Neuron (in vitro differentiated cells): Measurements from ENCODE around the gene JAKMIP2.

ENCODE experiments used
- H2AFZ ChIP-seq: one replicate; pipeline ENCODE4 v1.6.1; 2013; ENCODE audit warnings: low read depth, mild to moderate bottlenecking, inconsistent platforms, low read length, moderate library complexity
- H3K27me3 ChIP-seq: one replicate; pipeline ENCODE4 v1.6.1; 2013; ENCODE audit warnings: low read length; ENCODE audit not compliant: insufficient read depth
- H3K36me3 ChIP-seq: one replicate; pipeline ENCODE4 v1.6.1; 2013; ENCODE audit warnings: low read length; ENCODE audit not compliant: insufficient read depth
- H3K4me1 ChIP-seq: one replicate; pipeline ENCODE4 v1.6.1; 2013; ENCODE audit warnings: low read length; ENCODE audit not compliant: insufficient read depth
- H3K4me3 ChIP-seq: 2 replicates; pipeline ENCODE4 v1.5.1; 2013; ENCODE audit warnings: mild to moderate bottlenecking, low read length, moderate library complexity
- H3K9me3 ChIP-seq: one replicate; pipeline ENCODE4 v1.6.1; 2013; ENCODE audit warnings: low read length

JAKMIP2 gene

GRCh38 chr5:147751156-147751830 is 31.2 kb downstream of the JAKMIP2 start:
- Histone ChIP-seq H2AFZ (no peak overlapping the region), H3K4me1 (peaks cover 25% of the 10 kb centered on the region), H3K4me3 (no peak overlapping the region), H3K36me3 (peaks cover 6% of the 10 kb centered on the region), H3K27me3 (no peaks in the 10 kb centered on the region), H3K9me3 (no peaks in the 10 kb centered on the region)

- H3K9me3 ChIP-seq, result no peaks in the 10 kb centered on the region
- H3K36me3 ChIP-seq, result peaks cover 6% of the 10 kb centered on the region
- no peak overlapping the region for H2AFZ ChIP-seq
- no peak overlapping the region for H3K4me3 ChIP-seq
- peaks cover 27% of the 10 kb centered on the region for H3K4me1 ChIP-seq
- no peaks in the 10 kb centered on the region for H3K27me3 ChIP-seq
Observed at GRCh38 chr5:147750065-147750464, 32.5 kb downstream of the JAKMIP2 start.

GRCh38 chr5:147748590-147748989 is 33.9 kb downstream of the JAKMIP2 start:
- no peak overlapping the region for H3K4me3 ChIP-seq
- H3K4me1 ChIP-seq, result peaks cover 31% of the 10 kb centered on the region
- no peak overlapping the region for H2AFZ ChIP-seq
- H3K9me3 ChIP-seq, result no peaks in the 10 kb centered on the region
- H3K36me3 ChIP-seq, result peaks cover 6% of the 10 kb centered on the region
- H3K27me3 ChIP-seq, result no peaks in the 10 kb centered on the region

- Histone ChIP-seq H2AFZ (no peak overlapping the region), H3K27me3 (no peaks in the 10 kb centered on the region), H3K4me1 (peaks cover 23% of the 10 kb centered on the region), H3K4me3 (no peak overlapping the region), H3K36me3 (peaks cover 6% of the 10 kb centered on the region), H3K9me3 (no peaks in the 10 kb centered on the region)
Observed at GRCh38 chr5:147746986-147747385, 35.5 kb downstream of the JAKMIP2 start.

- Histone ChIP-seq H2AFZ (no peak overlapping the region), H3K27me3 (no peaks in the 10 kb centered on the region), H3K36me3 (peaks cover 6% of the 10 kb centered on the region), H3K4me3 (no peak overlapping the region), H3K9me3 (no peaks in the 10 kb centered on the region), H3K4me1 (peaks cover 8% of the 10 kb centered on the region)
Observed at GRCh38 chr5:147743678-147744374, 38.7 kb downstream of the JAKMIP2 start.

GRCh38 chr5:147743012-147743411 is 39.5 kb downstream of the JAKMIP2 start:
- Histone ChIP-seq H3K27me3 (no peaks in the 10 kb centered on the region), H3K36me3 (peaks cover 2% of the 10 kb centered on the region), H3K9me3 (no peaks in the 10 kb centered on the region), H3K4me3 (no peak overlapping the region), H2AFZ (no peak overlapping the region), H3K4me1 (peaks cover 8% of the 10 kb centered on the region)

- H2AFZ ChIP-seq, result no peak overlapping the region
- H3K27me3 ChIP-seq, result no peaks in the 10 kb centered on the region
- H3K9me3 ChIP-seq, result no peaks in the 10 kb centered on the region
- no peak overlapping the region for H3K4me3 ChIP-seq
- peaks cover 8% of the 10 kb centered on the region for H3K4me1 ChIP-seq
- peaks cover 2% of the 10 kb centered on the region for H3K36me3 ChIP-seq
Observed at GRCh38 chr5:147742151-147742550, 40.4 kb downstream of the JAKMIP2 start.

GRCh38 chr5:147740864-147741263 is 41.7 kb downstream of the JAKMIP2 start:
- H3K4me1 ChIP-seq, result peaks cover 8% of the 10 kb centered on the region
- no peaks in the 10 kb centered on the region for H3K9me3 ChIP-seq
- no peak overlapping the region for H3K4me3 ChIP-seq
- no peaks in the 10 kb centered on the region for H3K27me3 ChIP-seq
- peaks cover 2% of the 10 kb centered on the region for H3K36me3 ChIP-seq
- no peak overlapping the region for H2AFZ ChIP-seq

GRCh38 chr5:147737921-147738320 is 44.6 kb downstream of the JAKMIP2 start:
- Histone ChIP-seq H3K9me3 (no peaks in the 10 kb centered on the region), H3K4me1 (peaks cover 4% of the 10 kb centered on the region), H2AFZ (no peak overlapping the region), H3K36me3 (peaks cover 2% of the 10 kb centered on the region), H3K27me3 (no peaks in the 10 kb centered on the region), H3K4me3 (no peak overlapping the region)

GRCh38 chr5:147735621-147736125 is 46.9 kb downstream of the JAKMIP2 start:
- H3K4me1 ChIP-seq, result peaks cover 26% of the 10 kb centered on the region
- peaks cover 2% of the 10 kb centered on the region for H3K36me3 ChIP-seq
- no peak overlapping the region for H2AFZ ChIP-seq
- H3K27me3 ChIP-seq, result no peaks in the 10 kb centered on the region
- no peaks in the 10 kb centered on the region for H3K9me3 ChIP-seq
- no peak overlapping the region for H3K4me3 ChIP-seq

GRCh38 chr5:147734894-147735293 is 47.6 kb downstream of the JAKMIP2 start:
- peaks cover 2% of the 10 kb centered on the region for H3K36me3 ChIP-seq
- peaks cover 29% of the 10 kb centered on the region for H3K4me1 ChIP-seq
- H2AFZ ChIP-seq, result no peak overlapping the region
- no peak overlapping the region for H3K4me3 ChIP-seq
- H3K9me3 ChIP-seq, result no peaks in the 10 kb centered on the region
- H3K27me3 ChIP-seq, result no peaks in the 10 kb centered on the region

GRCh38 chr5:147733075-147733474 is 49.5 kb downstream of the JAKMIP2 start:
- no peaks in the 10 kb centered on the region for H3K9me3 ChIP-seq
- H3K27me3 ChIP-seq, result no peaks in the 10 kb centered on the region
- no peak overlapping the region for H3K4me3 ChIP-seq
- peaks cover 29% of the 10 kb centered on the region for H3K4me1 ChIP-seq
- no peaks in the 10 kb centered on the region for H3K36me3 ChIP-seq
- H2AFZ ChIP-seq, result no peak overlapping the region

- Histone ChIP-seq H3K36me3 (no peaks in the 10 kb centered on the region), H3K4me3 (peak overlapping the region; percentile 6), H3K4me1 (peaks cover 29% of the 10 kb centered on the region), H3K27me3 (no peaks in the 10 kb centered on the region), H3K9me3 (no peaks in the 10 kb centered on the region), H2AFZ (no peak overlapping the region)
Observed at GRCh38 chr5:147732291-147732883, 50.1 kb downstream of the JAKMIP2 start.
